ENCODE results near the gene GNAI1. TPM values are rescaled to one million over a fixed set of nuclear protein-coding genes. Genes with fewer than 3 reads are reported as not detected.

GNAI1 gene
- total and polyA plus RNA-seq, 10 of the 15 experiments (the other 5 are each of a cell fraction or from before 2014, with no cell fraction given) = not detected

- TF ChIP-seq ZBTB11 (CRISPR knock-in tag; IDR thresholded peaks at IDR 0.05) (no peak), GATAD2B (conservative IDR thresholded peaks at IDR 0.05; ENCODE audit: low read depth) (no peak)
Observed at GRCh38 chr7:80165177-80165576, 30.5 kb downstream of the GNAI1 start (continued).

- Histone ChIP-seq H3K36me3 (ENCODE audit: control insufficient read depth in 2 of 2, insufficient read depth in 2 of 2, low read length in 1 of 2) (no peaks in the 10 kb centered on the region), H3K9me3 (replicated peaks; ENCODE audit: control insufficient read depth, insufficient read depth, low read length) (no peaks in the 10 kb centered on the region), H4K20me1 (ENCODE audit: control insufficient read depth, insufficient read depth) (no peaks in the 10 kb centered on the region), H2AFZ (ENCODE audit: control insufficient read depth, low read depth, low read length) (no peak overlapping the region), H3K4me3 (no peak overlapping the region), H3K27me3 (replicated peaks in 1 of 2; ENCODE audit: control insufficient read depth in 2 of 2, insufficient read depth in 2 of 2, low read length in 1 of 2) (no peaks in the 10 kb centered on the region), H3K27ac (ENCODE audit: control insufficient read depth, insufficient read depth) (no peak overlapping the region), H3K4me2 (ENCODE audit: control insufficient read depth, insufficient read depth) (no peak overlapping the region), H3K4me1 (ENCODE audit: control insufficient read depth, insufficient read depth, low read length) (no peaks in the 10 kb centered on the region), H3K79me2 (ENCODE audit: control insufficient read depth, insufficient read depth, low read length) (no peaks in the 10 kb centered on the region), H3K9ac (ENCODE audit: control insufficient read depth, insufficient read depth, low read length) (no peak overlapping the region)
- CTCF ChIA-PET = no interaction called here
- RAD21 ChIA-PET (ENCODE audit: unreplicated experiment) = no interaction called here
- in situ Hi-C loops (cut with MboI) (no loop called here), intact Hi-C loops (cut with micrococcal nuclease; ENCODE audit: unreplicated experiment) (no loop called here)
- TF ChIP-seq ZNF384 (IDR thresholded peaks at IDR 0.05; ENCODE audit: borderline replicate concordance, low read depth, low read length) = no peak
- no peak for TF ChIP-seq EED (IDR thresholded peaks at IDR 0.05; ENCODE audit: low read depth)
- TF ChIP-seq NFIC (IDR thresholded peaks at IDR 0.05; ENCODE audit: low read depth, low read length) = no peak
- TF ChIP-seq EZH2 (IDR thresholded peaks at IDR 0.05; ENCODE audit: borderline replicate concordance, control insufficient read depth, low read depth, low read length) = no peak
- no peak for TF ChIP-seq ZNF207 (IDR thresholded peaks at IDR 0.05; ENCODE audit: borderline replicate concordance)
- no peak for TF ChIP-seq HDGF (IDR thresholded peaks at IDR 0.05)
- TF ChIP-seq ZNF274 (IDR thresholded peaks at IDR 0.05; ENCODE audit: insufficient read depth, insufficient read length) = no peak
- TF ChIP-seq MXI1 (IDR thresholded peaks at IDR 0.05; ENCODE audit: low read depth, low read length) = no peak
- TF ChIP-seq RUNX3 (IDR thresholded peaks at IDR 0.05; ENCODE audit: low read length) = no peak
- no peak for TF ChIP-seq NKRF (conservative IDR thresholded peaks at IDR 0.05)
- no peak for TF ChIP-seq ZBED1 (IDR thresholded peaks at IDR 0.05; ENCODE audit: borderline replicate concordance)
- no peak for TF ChIP-seq MLLT1 (IDR thresholded peaks at IDR 0.05)
- 0% methylated on average over 2 of the region's 2 CpGs for WGBS (ENCODE audit: insufficient coverage, insufficient replicate concordance, low lambda C conversion rate, missing lambda C conversion rate)
- BruUV-seq (replicated peaks) = no TSS peak
- SMC1A ChIA-PET (ENCODE audit: uncharacterized antibody, unreplicated experiment) = no interaction called here
- DNase-seq (ENCODE audit: low read depth, low spot score) = no peak
- no peak for FAIRE-seq
- no peak for ATAC-seq
- POLR2A ChIA-PET = no interaction called here
Observed at GRCh38 chr7:80170445-80170844, 35.8 kb downstream of the GNAI1 start.

Data from GM12878 (cell line).